Inflammatory macrophage treated with lipopolysaccharide for 4 hours (primary cell): ENCODE measurements around the gene GPR55.

Experiments
- DNase-seq: peaks from one replicate; pipeline ENCODE4 v3.0.0-alpha.2; 2020

Gene GPR55

GRCh38 chr2:230914886-230915285 is 10.2 kb downstream of the GPR55 start:
- DNase-seq, result no peak

GRCh38 chr2:230913406-230914143 is 11.5 kb downstream of the GPR55 start:
- DNase-seq, result peak; percentile 74

- DNase-seq, result no peak
Observed at GRCh38 chr2:230912724-230913123, 12.3 kb downstream of the GPR55 start.

- no peak for DNase-seq
Observed at GRCh38 chr2:230912046-230912445, 13.0 kb downstream of the GPR55 start.

GRCh38 chr2:230910546-230911177 is 14.4 kb downstream of the GPR55 start:
- no peak for DNase-seq

GRCh38 chr2:230909841-230910545 is 15.0 kb downstream of the GPR55 start:
- DNase-seq, result no peak

- DNase-seq, result peak; percentile 91
Observed at GRCh38 chr2:230908595-230909191, 16.3 kb downstream of the GPR55 start.

- no peak for DNase-seq
Observed at GRCh38 chr2:230908092-230908594, 16.9 kb downstream of the GPR55 start.

GRCh38 chr2:230907361-230908091 is 17.5 kb downstream of the GPR55 start:
- DNase-seq, result no peak

GRCh38 chr2:230906471-230907230 is 18.4 kb downstream of the GPR55 start:
- no peak for DNase-seq

- no peak for DNase-seq
Observed at GRCh38 chr2:230905448-230906421, 19.3 kb downstream of the GPR55 start.

GRCh38 chr2:230904856-230905447 is 20.1 kb downstream of the GPR55 start:
- no peak for DNase-seq

- DNase-seq, result no peak
Observed at GRCh38 chr2:230903231-230904150, 21.6 kb downstream of the GPR55 start.

GRCh38 chr2:230902180-230902899 is 22.7 kb downstream of the GPR55 start:
- DNase-seq, result peak; percentile 73

GRCh38 chr2:230901006-230901405 is 24.0 kb downstream of the GPR55 start:
- no peak for DNase-seq

- no peak for DNase-seq
Observed at GRCh38 chr2:230900336-230900995, 24.6 kb downstream of the GPR55 start.

GRCh38 chr2:230899786-230900185 is 25.3 kb downstream of the GPR55 start:
- DNase-seq, result no peak

- DNase-seq, result no peak
Observed at GRCh38 chr2:230899287-230899686, 25.8 kb downstream of the GPR55 start.
